ENCODE measurements around the gene SETX. TPM values are rescaled to one million over a fixed set of nuclear protein-coding genes. Genes with fewer than 3 reads are reported as not detected.

SETX gene
- total RNA-seq, 1 experiment from 2014 or later, result 44.3 TPM

DNA sequence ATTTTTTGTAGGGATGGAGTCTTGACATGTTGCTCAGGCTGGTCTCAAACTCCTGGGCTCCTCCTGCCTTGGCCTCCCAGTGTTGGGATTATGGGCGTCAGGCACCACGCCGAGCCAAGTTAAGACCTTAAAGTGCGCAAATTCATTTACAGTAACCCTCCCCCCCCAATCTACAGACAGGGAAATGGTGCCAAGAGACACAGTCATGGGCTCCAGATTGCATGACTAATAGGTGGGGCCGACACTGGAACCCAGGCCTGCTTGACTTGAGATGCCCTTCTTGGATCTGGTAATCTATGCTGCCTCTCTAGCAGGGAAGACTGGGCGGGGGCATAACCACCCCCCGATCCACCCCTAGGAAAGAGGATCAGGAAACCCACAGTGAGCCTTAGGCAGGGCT is 32.3 kb upstream of the SETX start:
- Histone ChIP-seq H2AFZ (ENCODE audit: low read length) (no peak overlapping the region), H3K9ac (ENCODE audit: extremely low read depth, insufficient read length, low read length) (no peak overlapping the region), H3K4ac (ENCODE audit: low read depth, low read length) (no peak overlapping the region), H3K79me2 (ENCODE audit: insufficient read depth, low read length) (no peaks in the 10 kb centered on the region), H4K8ac (replicated peaks; ENCODE audit: insufficient read length, low read depth, low read length) (no peak overlapping the region), H3K18ac (ENCODE audit: insufficient read length, low read depth, low read length) (no peak overlapping the region), H3K79me1 (ENCODE audit: insufficient read depth, low read depth, low read length, poor library complexity, severe bottlenecking) (no peaks in the 10 kb centered on the region), H4K91ac (ENCODE audit: insufficient read length, low read depth, low read length) (no peak overlapping the region), H2AK5ac (ENCODE audit: insufficient read length, low read length) (no peak overlapping the region), H3K27ac (ENCODE audit: insufficient read length, low read depth, low read length) (no peak overlapping the region), H4K5ac (ENCODE audit: insufficient read length, low read depth, low read length) (no peak overlapping the region), H3K56ac (ENCODE audit: insufficient read length, low read depth, low read length) (no peak overlapping the region), H2BK20ac (ENCODE audit: low read depth, low read length, poor library complexity, severe bottlenecking) (no peak overlapping the region), H3K14ac (ENCODE audit: insufficient read depth, low read length) (no peak overlapping the region), H3K4me2 (ENCODE audit: insufficient read depth, insufficient read length, low read length) (no peak overlapping the region), H3K27me3 (ENCODE audit: insufficient read depth, low read length) (no peaks in the 10 kb centered on the region), H3K23ac (ENCODE audit: insufficient read length, low read depth, low read length) (no peak overlapping the region), H2BK12ac (ENCODE audit: insufficient read length, low read depth, low read length) (no peak overlapping the region), H3T11ph (ENCODE audit: low read length) (no peak overlapping the region), H3K23me2 (ENCODE audit: insufficient read length, low read depth, low read length, poor library complexity, severe bottlenecking) (no peaks in the 10 kb centered on the region), H2BK5ac (ENCODE audit: insufficient read length, low read length) (no peak overlapping the region), H2BK120ac (ENCODE audit: low read depth, low read length, poor library complexity, severe bottlenecking) (no peak overlapping the region), H3K4me1 (ENCODE audit: insufficient read depth, low read length) (no peaks in the 10 kb centered on the region), H2BK15ac (ENCODE audit: low read depth, low read length) (no peak overlapping the region), H3K9me3 (ENCODE audit: control insufficient read depth, low read depth, low read length) (no peaks in the 10 kb centered on the region), H4K20me1 (ENCODE audit: control insufficient read depth, insufficient read depth, insufficient read length) (no peaks in the 10 kb centered on the region)
- Mint-ChIP-seq H3K27ac (peak overlapping the region in 1 of 3 experiments; percentile 79; a peak in 2 of 7 replicates), H3K27me3 (ENCODE audit: low read depth) (no peaks in the 10 kb centered on the region), H3K4me3 (no peak overlapping the region), H3K9me3 (no peaks in the 10 kb centered on the region), H3K4me1 (no peaks in the 10 kb centered on the region), H3K36me3 (ENCODE audit: insufficient read depth in 1 of 3, low read depth in 3 of 3) (peaks cover 36 to 94% (median 81%) of the 10 kb centered on the region in 3 experiments; a peak in 6 of 7 replicates)
- TF ChIP-seq, protein P1, sequence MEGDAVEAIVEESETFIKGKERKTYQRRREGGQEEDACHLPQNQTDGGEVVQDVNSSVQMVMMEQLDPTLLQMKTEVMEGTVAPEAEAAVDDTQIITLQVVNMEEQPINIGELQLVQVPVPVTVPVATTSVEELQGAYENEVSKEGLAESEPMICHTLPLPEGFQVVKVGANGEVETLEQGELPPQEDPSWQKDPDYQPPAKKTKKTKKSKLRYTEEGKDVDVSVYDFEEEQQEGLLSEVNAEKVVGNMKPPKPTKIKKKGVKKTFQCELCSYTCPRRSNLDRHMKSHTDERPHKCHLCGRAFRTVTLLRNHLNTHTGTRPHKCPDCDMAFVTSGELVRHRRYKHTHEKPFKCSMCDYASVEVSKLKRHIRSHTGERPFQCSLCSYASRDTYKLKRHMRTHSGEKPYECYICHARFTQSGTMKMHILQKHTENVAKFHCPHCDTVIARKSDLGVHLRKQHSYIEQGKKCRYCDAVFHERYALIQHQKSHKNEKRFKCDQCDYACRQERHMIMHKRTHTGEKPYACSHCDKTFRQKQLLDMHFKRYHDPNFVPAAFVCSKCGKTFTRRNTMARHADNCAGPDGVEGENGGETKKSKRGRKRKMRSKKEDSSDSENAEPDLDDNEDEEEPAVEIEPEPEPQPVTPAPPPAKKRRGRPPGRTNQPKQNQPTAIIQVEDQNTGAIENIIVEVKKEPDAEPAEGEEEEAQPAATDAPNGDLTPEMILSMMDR (conservative IDR thresholded peaks at IDR 0.05), result no peak
- DNase-seq, result no peak
- no CpG with 5 or more reads among the region's 7 CpGs for WGBS (ENCODE audit: extremely low coverage, insufficient read length, low lambda C conversion rate)
